Measurements from ENCODE around the gene IFNA17. TPM values are rescaled to one million over a fixed set of nuclear protein-coding genes. Genes with fewer than 3 reads are reported as not detected.

Gene IFNA17
- total RNA-seq, 4 donors from 2014 or later: not detected

Other genes with a start within 250 kb of the IFNA17 start
- gene HACD4, start 196.6 kb downstream of the IFNA17 start, total RNA-seq: under 1 TPM; 0.15 to 0.71 (median 0.44) TPM
- not detected for gene IFNB1, start 150.3 kb downstream of the IFNA17 start, total RNA-seq
- gene IFNW1, start 86.4 kb downstream of the IFNA17 start, total RNA-seq: not detected
- gene IFNA21, start 61.6 kb downstream of the IFNA17 start, total RNA-seq: not detected
- not detected for gene IFNA4, start 40.6 kb downstream of the IFNA17 start, total RNA-seq
- not detected for gene IFNA7, start 26.0 kb downstream of the IFNA17 start, total RNA-seq
- gene IFNA10, start 21.1 kb downstream of the IFNA17 start, total RNA-seq: not detected
- gene IFNA16, start 10.9 kb downstream of the IFNA17 start, total RNA-seq: not detected
- not detected for gene IFNA14, start 11.8 kb upstream of the IFNA17 start, total RNA-seq
- gene IFNA5, start 77.1 kb upstream of the IFNA17 start, total RNA-seq: not detected
- gene KLHL9, start 107.2 kb upstream of the IFNA17 start, total RNA-seq: 1 to 10 TPM; 5.2 to 8.2 (median 6.5) TPM
- gene IFNA6, start 122.7 kb upstream of the IFNA17 start, total RNA-seq: not detected
- not detected for gene IFNA13, start 139.8 kb upstream of the IFNA17 start, total RNA-seq
- not detected for gene IFNA2, start 157.2 kb upstream of the IFNA17 start, total RNA-seq
- not detected for gene IFNA8, start 180.9 kb upstream of the IFNA17 start, total RNA-seq
- not detected for gene IFNA1, start 212.2 kb upstream of the IFNA17 start, total RNA-seq

Measured in gastrocnemius medialis (tissue), 4 donors.